Suprapubic skin (tissue), 4 donors: Measurements from ENCODE around the gene CDK19. TPM values are rescaled to one million over a fixed set of nuclear protein-coding genes. Genes with fewer than 3 reads are reported as not detected.
A peak's percentile ranks its signal among the peaks of the same experiment; 100 is the strongest.

Source experiments
- DNase-seq, 2 donors: peaks; one replicate each; pipeline ENCODE4 v3.0.0-alpha.2; 2019; ENCODE audit warnings: low spot score in 2 of 2
- H3K27ac ChIP-seq: fragments of 200-600 bp; sonication (generic); one replicate; pipeline ENCODE4 v1.5.1; 2019
- H3K27me3 ChIP-seq: fragments of 200-600 bp; sonication (generic); one replicate; pipeline ENCODE4 v1.5.1; 2019
- H3K36me3 ChIP-seq: fragments of 200-600 bp; sonication (generic); one replicate; pipeline ENCODE4 v1.5.1; 2019
- H3K4me1 ChIP-seq: fragments of 200-600 bp; sonication (generic); one replicate; pipeline ENCODE4 v1.5.1; 2019
- H3K4me3 ChIP-seq: fragments of 200-600 bp; sonication (generic); one replicate; pipeline ENCODE4 v1.5.1; 2019; ENCODE audit warnings: mild to moderate bottlenecking
- H3K9me3 ChIP-seq: fragments of 200-600 bp; sonication (generic); one replicate; pipeline ENCODE4 v1.5.1; 2019
- EP300 ChIP-seq: sonication (generic); formaldehyde crosslinking; IDR thresholded peaks from one replicate; pipeline ENCODE4 v1.6.1; 2017; ENCODE audit warnings: antibody characterized with exemption
- POLR2A ChIP-seq, 2 donors: fragments of 450-650 bp; IDR thresholded peaks; one replicate each; pipeline ENCODE4 v1.6.1; 2017; ENCODE audit warnings: antibody characterized with exemption in 2 of 2, mild to moderate bottlenecking in 2 of 2, moderate library complexity in 2 of 2
- POLR2AphosphoS5 ChIP-seq, 3 donors: sonication (generic); formaldehyde crosslinking; IDR thresholded peaks; one replicate each; pipeline ENCODE4 v1.6.1; 2017; ENCODE audit warnings: antibody characterized with exemption in 3 of 3
- WGBS: methylation state at CpG from one replicate; pipeline ENCODE4 v1.1.5; 2018; 5-methylcytosine and 5-hydroxymethylcytosine counted together
- total RNA-seq, 4 donors: library from RNA; depleted of rRNA; stranded (reverse); fragments of >200 nt; gene quantifications; one replicate each; pipeline ENCODE4 v1.1.0, GENCODE V29; 2016
- TF ChIP-seq, protein P1 (sequence below), 2 donors: fragments of 200-600 bp in 1 of 2; fragments of 450-650 bp in 1 of 2; sonication (generic) in 1 of 2; IDR thresholded peaks; one replicate each; pipeline ENCODE4 v1.5.1; 2016 to 2019; ENCODE audit warnings: antibody characterized with exemption in 2 of 2, mild to moderate bottlenecking in 1 of 2, moderate library complexity in 1 of 2

CDK19 gene
- total RNA-seq, 4 donors from 2014 or later = 14.1 to 20.6 (median 19.4) TPM

- no peak for DNase-seq
- no peaks in the 10 kb centered on the region for H3K9me3 ChIP-seq
- no peaks in the 10 kb centered on the region for H3K27me3 ChIP-seq
- WGBS = 38% methylated on average over 1 of the region's 1 CpG
- no peak overlapping the region for H3K4me3 ChIP-seq
- no peaks in the 10 kb centered on the region for H3K4me1 ChIP-seq
- no peaks in the 10 kb centered on the region for H3K36me3 ChIP-seq
- H3K27ac ChIP-seq = no peak overlapping the region
- no peak for TF ChIP-seq POLR2AphosphoS5 (IDR thresholded peaks at IDR 0.05)
These were observed 13.1 kb upstream of the CDK19 start for GRCh38 chr6:110828396-110828795.

GRCh38 chr6:110826236-110827129 lies 11.2 kb upstream of the CDK19 start:
- Histone ChIP-seq H3K4me1 (peaks cover 17% of the 10 kb centered on the region), H3K36me3 (no peaks in the 10 kb centered on the region), H3K27ac (peak overlapping the region; percentile 58), H3K27me3 (no peaks in the 10 kb centered on the region), H3K4me3 (no peak overlapping the region), H3K9me3 (no peaks in the 10 kb centered on the region)
- TF ChIP-seq EP300 (no peak), POLR2AphosphoS5 (IDR thresholded peaks at IDR 0.05) (no peak), POLR2A (IDR thresholded peaks at IDR 0.05) (no peak)
- TF ChIP-seq, protein P1, sequence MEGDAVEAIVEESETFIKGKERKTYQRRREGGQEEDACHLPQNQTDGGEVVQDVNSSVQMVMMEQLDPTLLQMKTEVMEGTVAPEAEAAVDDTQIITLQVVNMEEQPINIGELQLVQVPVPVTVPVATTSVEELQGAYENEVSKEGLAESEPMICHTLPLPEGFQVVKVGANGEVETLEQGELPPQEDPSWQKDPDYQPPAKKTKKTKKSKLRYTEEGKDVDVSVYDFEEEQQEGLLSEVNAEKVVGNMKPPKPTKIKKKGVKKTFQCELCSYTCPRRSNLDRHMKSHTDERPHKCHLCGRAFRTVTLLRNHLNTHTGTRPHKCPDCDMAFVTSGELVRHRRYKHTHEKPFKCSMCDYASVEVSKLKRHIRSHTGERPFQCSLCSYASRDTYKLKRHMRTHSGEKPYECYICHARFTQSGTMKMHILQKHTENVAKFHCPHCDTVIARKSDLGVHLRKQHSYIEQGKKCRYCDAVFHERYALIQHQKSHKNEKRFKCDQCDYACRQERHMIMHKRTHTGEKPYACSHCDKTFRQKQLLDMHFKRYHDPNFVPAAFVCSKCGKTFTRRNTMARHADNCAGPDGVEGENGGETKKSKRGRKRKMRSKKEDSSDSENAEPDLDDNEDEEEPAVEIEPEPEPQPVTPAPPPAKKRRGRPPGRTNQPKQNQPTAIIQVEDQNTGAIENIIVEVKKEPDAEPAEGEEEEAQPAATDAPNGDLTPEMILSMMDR (IDR thresholded peaks at IDR 0.05) = no peak
- no peak for DNase-seq
- 60% methylated on average over 9 of the region's 9 CpGs for WGBS

- 58% methylated on average over 2 of the region's 2 CpGs for WGBS
- no peaks in the 10 kb centered on the region for H3K36me3 ChIP-seq
- H3K27me3 ChIP-seq = no peaks in the 10 kb centered on the region
- TF ChIP-seq POLR2AphosphoS5 (IDR thresholded peaks at IDR 0.05) (no peak), EP300 (no peak), POLR2A (IDR thresholded peaks at IDR 0.05) (no peak)
- TF ChIP-seq, protein P1 (IDR thresholded peaks at IDR 0.05) = no peak
- DNase-seq = no peak
- peaks cover 24% of the 10 kb centered on the region for H3K4me1 ChIP-seq
- H3K27ac ChIP-seq = no peak overlapping the region
- no peak overlapping the region for H3K4me3 ChIP-seq
- H3K9me3 ChIP-seq = no peaks in the 10 kb centered on the region
These were observed 7.9 kb upstream of the CDK19 start for GRCh38 chr6:110823146-110823545.

DNA sequence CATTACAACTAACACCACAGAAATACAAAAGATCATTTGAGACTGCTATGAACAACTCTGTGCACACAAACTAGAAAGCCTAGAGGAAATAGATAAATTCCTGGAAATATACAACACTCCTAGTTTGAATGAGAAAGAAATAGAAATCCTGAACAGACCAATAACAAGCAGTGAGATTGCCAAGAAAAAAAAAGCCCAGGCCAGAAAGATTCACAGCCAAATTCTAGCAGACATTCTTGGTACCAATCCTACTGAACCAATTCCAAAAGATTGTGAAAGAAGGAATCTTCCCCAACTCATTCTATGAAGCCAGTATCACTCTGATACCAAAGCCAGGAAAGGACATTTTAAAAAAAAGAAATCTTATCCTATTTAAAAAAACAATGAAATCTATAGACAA lies 7.0 kb upstream of the CDK19 start:
- DNase-seq = no peak
- H3K36me3 ChIP-seq = no peaks in the 10 kb centered on the region

DNA sequence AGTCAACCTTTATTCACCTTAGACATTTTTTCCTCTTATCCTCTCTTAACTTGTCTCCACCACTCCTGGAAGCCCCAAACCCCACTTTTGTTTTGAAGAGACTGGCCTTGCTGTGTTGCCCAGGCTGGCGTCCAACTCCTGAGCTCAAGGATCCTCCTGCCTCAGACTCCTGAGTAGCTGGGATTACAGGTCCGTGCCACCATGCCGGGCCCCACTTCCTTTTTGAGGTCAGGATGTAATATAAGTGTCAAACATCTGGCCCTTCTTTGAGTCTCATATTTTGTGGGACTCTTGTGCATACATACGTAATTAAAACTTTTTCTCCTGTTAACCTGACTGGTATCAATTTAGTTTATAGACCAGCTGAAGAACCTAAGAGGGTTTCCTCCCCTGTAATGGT lies 1.4 kb upstream of the CDK19 start:
- Histone ChIP-seq H3K4me1 (peaks cover 44% of the 10 kb centered on the region), H3K27ac (peak overlapping the region; percentile 87), H3K36me3 (no peaks in the 10 kb centered on the region), H3K9me3 (no peaks in the 10 kb centered on the region), H3K4me3 (no peak overlapping the region), H3K27me3 (no peaks in the 10 kb centered on the region)
- TF ChIP-seq, protein P1 (IDR thresholded peaks at IDR 0.05) = no peak
- TF ChIP-seq POLR2A (IDR thresholded peaks at IDR 0.05) = no peak
- no peak for TF ChIP-seq POLR2AphosphoS5 (IDR thresholded peaks at IDR 0.05)
- TF ChIP-seq EP300 = no peak
- no peak for DNase-seq
- 65% methylated on average over 4 of the region's 4 CpGs for WGBS

More for the DNA sequence above, 7.0 kb upstream of the CDK19 start:
- Histone ChIP-seq H3K4me1 (peaks cover 33% of the 10 kb centered on the region), H3K27ac (no peak overlapping the region), H3K9me3 (no peaks in the 10 kb centered on the region), H3K27me3 (no peaks in the 10 kb centered on the region), H3K4me3 (no peak overlapping the region)
- TF ChIP-seq EP300 = no peak
- peak in 1 of 3 donors; percentile 8 for TF ChIP-seq POLR2AphosphoS5 (IDR thresholded peaks at IDR 0.05)
- TF ChIP-seq, protein P1 (IDR thresholded peaks at IDR 0.05) = no peak
- TF ChIP-seq POLR2A (IDR thresholded peaks at IDR 0.05) = no peak
